RCC 7860 (cell line): ENCODE data around the gene MNT.
A peak's percentile ranks its signal among the peaks of the same experiment; 100 is the strongest.
"Not testable (repeated sequence)": the region's sequence is repeated elsewhere in the genome, so short reads cannot be mapped to it uniquely, and the experiment has no call there.

ENCODE experiments used
- DNase-seq: peaks from one replicate; pipeline ENCODE4 v3.0.0-alpha.2; 2015; ENCODE audit warnings: low spot score
- FAIRE-seq: peaks from 2 replicates; lab custom pipeline; 2012; peaks lifted over from hg19 to GRCh38; lab: Jason Lieb, UNC

The MNT gene, protein sequence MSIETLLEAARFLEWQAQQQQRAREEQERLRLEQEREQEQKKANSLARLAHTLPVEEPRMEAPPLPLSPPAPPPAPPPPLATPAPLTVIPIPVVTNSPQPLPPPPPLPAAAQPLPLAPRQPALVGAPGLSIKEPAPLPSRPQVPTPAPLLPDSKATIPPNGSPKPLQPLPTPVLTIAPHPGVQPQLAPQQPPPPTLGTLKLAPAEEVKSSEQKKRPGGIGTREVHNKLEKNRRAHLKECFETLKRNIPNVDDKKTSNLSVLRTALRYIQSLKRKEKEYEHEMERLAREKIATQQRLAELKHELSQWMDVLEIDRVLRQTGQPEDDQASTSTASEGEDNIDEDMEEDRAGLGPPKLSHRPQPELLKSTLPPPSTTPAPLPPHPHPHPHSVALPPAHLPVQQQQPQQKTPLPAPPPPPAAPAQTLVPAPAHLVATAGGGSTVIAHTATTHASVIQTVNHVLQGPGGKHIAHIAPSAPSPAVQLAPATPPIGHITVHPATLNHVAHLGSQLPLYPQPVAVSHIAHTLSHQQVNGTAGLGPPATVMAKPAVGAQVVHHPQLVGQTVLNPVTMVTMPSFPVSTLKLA

DNA sequence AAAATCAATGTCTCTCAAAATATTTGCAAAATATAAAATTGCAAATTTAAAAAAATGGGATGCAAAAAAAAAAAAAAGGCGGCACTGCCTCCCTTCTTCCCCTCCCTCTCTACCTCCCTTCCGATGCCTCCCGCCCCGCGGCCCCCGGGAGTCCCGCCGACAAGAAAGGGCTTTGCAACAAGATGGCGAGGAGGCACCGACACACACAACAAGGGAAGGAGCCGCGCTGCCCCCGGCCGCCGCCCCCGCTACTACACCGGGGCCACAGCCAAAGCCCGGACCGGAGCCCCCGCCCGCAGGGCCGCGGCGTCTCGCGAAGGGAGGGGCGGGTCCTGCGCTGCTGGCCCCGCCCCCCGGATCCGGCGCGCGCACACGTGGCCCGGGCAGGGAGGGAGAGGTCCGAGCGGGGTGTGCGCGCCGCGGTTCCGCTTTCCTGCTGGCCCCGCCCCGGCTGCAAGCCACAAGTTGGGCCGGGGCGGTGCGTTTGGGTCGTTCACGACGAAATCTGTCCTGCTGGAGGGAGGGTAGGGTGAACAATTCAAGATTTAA is at the start of gene MNT:
MNT (minus strand) TSS at position 184 of the 549 bp plus-strand sequence. CDS start 348 bp downstream, outside the sequence.
- DNase-seq, result peak; percentile 81
- no peak for FAIRE-seq

DNA sequence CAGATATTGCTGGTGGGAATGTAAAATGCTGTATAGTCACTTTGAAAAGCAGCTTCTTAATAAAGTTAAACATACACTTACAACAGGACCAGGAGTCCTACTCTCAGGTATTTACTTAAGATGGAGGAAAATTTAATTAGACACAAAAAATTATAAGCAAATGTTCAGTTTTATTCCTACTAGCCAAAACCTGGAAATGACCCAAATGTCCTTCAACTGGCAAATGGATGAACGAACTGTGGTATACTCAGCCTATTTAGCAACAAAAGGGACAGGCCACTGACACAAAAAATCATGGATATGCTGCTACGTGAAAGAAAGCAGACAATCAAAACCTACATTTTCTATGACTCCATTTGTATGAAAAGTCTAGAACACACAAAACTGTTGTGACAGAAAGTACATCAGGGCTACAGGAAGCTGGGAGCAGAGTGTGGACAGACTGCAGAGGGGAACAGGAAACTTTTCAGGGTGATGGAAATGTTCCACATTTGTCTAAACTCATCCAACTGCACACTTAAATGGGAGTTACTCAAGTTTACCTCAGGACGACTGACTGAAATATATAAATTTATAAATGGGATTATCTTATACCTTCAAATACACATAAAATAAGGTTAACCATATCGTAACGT is 49.3 kb upstream of the MNT start:
- FAIRE-seq (no peak), DNase-seq (no peak)

DNA sequence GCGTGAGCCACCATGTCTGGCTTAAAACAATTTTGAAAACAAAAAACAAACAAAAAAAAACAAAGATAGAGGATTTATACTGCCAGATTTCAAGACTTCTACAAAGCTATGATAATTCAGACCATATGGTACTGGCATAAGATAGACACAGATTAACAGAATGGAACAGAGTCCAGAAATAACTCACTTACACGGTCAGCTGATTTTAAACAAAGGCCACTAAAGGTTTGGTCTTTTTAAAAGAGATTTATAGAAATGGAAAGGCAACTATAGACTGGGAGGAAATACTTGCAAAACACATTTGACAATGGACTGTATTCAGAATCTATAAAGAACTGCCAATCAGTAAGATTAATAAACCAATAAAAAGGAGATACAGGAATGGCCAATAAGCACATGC is 48.6 kb upstream of the MNT start:
- no peak for DNase-seq
- FAIRE-seq, result no peak

DNA sequence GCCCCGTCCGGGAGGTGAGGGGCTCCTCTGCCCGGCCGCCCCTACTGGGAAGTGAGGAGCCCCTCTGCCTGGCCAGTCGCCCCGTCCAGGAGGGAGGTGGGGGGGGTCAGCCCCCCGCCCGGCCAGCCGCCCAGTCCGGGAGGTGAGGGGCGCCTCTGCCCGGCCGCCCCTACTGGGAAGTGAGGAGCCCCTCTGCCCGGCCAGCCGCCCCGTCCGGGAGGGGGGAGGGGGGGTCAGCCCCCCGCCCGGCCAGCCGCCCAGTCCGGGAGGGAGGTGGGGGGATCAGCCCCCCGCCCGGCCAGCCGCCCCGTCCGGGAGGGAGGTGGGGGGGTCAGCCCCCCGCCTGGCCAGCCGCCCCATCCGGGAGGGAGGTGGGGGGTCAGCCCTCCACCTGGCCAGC is 46.6 kb upstream of the MNT start:
- not testable (repeated sequence) for FAIRE-seq, DNase-seq

DNA sequence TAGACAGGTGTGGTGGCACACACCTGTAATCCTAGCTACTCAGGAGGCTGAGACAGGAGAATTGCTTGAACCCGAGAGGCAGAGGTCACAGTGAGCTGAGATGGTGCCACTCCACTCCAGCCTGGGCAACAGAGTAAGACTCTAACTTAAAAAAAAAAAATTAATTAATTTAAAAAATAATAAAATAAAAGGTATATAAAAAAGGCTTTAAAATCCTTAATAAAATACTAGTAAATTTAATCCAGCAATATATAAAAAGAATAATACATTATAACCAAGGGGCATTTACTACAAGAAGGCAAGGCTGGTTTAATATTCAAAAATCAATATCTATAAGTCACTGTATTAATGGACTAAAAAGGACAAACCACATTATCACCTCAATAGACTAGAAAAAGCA is 44.8 kb upstream of the MNT start:
- FAIRE-seq (no peak), DNase-seq (no peak)

DNA sequence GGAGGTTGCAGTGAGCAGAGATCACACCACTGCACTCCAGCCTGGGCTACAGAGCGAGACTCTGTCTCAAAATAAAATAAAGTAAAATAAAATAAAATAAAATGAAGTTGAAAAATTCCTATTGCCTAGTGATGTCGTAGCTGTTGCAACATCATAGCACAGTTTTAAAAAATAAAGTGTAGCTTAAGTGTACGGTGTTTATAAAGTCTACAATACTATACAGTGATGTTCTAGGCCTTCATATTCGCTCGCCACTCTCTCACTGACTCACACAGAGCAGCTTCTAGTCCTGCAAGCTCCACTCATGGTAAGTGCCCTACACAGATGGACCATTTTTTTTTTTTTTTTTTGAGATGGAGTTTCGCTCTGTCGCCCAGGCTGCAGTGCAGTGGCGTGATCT is 43.5 kb upstream of the MNT start:
- FAIRE-seq (no peak), DNase-seq (no peak)

DNA sequence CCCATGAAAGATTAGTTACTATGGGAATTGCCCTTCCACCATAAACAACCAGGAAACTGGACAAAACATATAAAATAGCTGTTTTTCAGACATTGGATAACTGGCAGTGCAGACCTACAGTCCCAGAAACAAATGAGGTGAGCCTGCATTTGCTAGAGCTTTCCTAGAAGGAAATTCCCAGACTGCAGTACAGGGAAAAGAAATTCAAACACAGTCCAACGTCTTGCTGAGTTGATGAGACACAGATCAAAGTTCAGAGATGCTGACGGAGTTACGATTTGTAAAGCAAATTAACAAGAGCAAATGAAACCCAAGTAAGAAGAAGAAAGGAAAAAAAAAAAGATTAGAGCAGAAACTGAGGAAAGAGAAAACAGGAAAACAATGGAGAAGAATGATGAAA is 41.3 kb upstream of the MNT start:
- FAIRE-seq (no peak), DNase-seq (no peak)

DNA sequence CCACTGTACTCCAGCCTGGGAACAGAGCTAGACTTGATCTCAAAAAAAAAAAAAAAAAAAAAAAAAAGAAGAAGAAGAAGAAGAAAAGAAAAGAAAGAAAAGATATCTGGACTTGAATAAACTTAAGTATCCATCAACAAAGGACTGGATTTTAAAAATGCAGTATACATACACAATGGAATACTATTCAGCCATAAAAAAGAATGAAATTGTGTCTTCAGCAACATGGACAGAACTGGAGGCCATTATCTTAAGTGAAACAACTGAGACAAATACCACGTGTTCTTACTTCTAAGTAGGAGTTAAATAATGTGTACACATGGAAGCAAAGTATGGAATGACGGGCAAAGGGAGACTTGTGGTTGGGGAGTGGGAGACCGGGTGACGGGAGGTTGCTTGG is 40.1 kb upstream of the MNT start:
- DNase-seq (no peak), FAIRE-seq (no peak)

DNA sequence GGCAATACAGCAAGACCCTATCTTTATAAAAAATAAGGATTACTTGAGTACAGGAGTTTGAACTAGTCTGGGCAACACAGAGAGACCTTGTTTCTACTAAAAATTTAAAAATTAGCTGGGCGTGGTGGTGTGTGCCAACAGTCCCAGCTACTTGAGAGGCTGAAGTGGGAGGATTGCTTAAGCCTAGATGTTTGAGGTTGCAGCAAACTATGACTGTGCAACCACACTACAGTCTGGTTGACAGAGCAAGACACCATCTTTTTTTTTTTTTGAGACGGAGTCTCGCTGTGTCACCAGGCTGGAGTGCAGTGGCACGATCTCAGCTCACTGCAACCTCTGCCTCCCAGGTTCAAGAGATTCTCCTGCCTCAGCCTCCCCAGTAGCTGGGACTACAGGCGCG is 39.1 kb upstream of the MNT start:
- not testable (repeated sequence) for FAIRE-seq, DNase-seq

DNA sequence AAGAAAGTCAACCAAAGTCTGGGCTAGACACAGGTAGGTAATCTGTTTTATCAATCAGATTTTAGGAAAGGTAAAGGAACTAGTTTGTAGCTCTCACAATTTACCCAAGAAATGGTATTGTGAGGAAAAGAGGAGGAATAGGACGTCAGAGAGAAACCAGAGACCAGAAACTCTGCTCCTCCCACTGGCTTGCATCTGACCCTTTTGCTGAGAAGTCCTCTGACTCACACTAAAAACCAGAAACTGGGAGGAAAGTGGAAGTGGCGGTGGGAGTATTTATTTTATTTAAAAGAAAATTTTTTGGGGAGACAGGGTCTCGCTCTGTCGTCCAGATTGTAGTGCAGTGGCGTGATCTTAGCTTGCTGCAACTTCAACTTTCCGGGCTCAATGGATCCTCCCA is 38.0 kb upstream of the MNT start:
- DNase-seq (no peak), FAIRE-seq (no peak)

DNA sequence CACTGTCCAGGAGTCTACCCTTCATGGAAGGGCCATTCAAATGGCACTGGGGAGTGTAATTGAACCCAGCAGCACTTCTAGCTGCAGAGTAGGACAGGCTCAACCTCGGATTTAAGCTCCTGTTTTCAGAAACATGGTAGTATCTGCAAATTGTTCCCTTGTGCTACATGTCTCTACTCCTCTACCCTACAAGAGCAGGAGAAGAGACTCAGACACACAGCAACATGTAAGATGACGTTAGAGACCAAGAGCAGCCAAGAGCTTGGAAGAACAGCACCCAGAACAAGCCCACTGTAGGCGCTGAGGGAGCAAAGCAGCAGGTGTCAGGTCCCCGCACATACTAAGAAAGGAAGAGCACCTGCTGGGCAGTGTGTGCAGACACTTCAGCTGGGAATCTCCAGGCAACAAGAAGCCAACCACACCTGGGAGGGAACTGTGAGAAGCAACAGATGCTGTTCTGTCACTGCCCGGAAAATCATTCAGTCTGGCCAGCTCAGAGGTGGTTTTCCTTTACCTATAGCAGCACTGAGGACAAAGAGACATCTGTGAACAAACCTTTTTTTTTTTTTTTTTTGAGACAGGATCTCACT is 35.6 kb upstream of the MNT start:
- no peak for FAIRE-seq
- DNase-seq, result no peak

DNA sequence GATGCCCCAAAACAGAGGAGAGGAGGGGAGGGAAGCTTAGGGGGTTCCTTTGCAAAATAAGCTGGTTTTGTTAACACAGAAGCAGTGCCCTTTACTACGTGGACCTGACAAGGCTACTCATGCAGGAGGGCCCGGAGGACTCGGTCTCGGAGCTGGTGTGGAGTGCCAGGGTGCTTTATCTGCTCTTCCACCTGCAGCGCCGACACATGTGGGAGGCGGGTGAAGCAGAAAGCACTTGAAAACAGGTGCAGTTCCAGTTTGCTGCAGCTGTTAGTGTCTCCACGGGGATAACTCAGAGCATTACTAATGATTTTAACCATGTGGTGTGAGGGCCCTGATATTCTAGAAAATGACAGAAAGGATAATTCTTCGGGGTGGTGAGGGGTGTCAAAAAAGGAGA is 35.0 kb upstream of the MNT start:
- FAIRE-seq (no peak), DNase-seq (no peak)

DNA sequence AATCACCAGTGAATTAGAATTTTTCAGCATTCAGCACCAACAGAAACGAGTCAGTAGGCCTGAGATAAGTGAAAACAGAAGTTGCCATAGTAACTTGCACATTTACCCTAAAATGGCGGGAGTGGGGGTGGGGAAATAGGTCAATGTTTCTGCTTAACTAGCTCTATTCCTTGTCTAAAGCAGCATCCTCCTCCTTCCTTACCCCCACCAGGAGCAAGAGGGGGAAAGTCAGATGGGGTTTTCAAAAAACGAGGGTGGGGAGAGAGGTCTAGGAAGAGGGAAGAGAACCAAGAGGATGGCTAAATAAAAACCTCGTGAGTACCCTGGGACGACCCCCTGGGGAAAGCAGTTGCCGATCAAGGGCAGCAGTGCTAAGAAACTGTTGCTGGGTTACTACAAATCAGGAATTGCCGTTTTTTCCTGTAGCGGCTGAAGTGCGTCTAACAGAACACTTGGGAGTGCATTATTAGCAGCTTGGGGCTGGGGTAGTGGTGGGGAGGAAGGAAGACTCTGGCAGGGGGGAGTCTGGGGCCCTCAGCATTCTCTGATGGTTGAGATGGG is 34.4 kb upstream of the MNT start:
- no peak for FAIRE-seq

DNA sequence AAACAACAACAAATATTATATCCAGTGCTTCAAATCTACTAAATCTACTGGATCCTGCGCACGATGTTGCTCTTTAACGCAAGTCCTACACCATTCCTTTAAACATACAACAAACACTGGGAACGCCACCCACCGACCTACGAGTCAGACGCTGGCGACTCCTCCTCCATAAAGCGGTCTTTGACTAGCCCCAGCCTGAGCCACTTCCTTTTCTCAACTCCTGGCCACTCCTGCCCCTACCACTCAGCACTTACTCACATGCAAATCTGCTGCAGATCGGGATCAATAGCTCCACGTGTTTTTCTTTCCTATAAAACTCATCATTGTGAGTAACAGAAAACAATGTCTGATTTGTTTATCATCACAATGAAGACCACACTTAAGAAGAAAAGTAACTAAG is 32.8 kb upstream of the MNT start:
- no peak for FAIRE-seq
- no peak for DNase-seq

More for the DNA sequence above, 34.4 kb upstream of the MNT start:
- DNase-seq, result no peak

DNA sequence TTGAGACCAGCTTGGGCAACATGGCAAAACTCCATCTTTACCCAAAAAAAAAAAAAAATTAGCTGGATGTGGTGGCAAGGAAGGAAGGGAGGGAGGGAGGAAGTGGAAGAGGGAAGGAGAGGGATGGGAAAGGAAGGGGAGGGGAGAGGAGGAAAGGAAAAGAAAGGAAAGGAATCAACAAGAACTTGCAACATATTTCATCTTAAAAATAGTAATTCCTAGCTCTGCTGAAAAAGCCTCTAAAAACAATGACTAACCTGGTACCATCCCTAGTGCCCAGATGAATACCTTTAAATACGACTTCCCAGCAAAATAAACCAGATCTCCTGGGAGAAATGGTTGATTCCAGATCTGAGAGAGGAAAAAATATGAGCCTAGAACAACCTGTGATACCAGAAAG is 27.1 kb upstream of the MNT start:
- FAIRE-seq (no peak), DNase-seq (no peak)

DNA sequence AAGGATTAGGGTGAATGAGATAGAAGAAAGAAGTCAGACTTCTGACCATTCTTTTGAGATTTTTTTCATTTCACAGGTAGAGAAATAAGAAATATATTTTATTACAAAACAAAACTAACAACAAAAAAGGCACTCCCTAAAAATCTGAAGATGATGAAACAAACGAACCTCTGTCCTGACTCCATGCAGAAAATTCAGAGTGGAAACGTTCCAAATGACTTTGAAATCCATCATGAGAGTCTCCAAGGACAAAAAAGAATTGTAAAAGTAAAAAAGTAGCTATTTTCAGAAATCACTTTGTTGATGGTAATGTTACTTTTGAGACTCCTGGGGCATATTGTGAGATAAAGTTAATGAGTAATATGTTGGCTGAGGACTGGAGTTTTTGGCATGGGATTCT is 26.4 kb upstream of the MNT start:
- DNase-seq (no peak), FAIRE-seq (no peak)

DNA sequence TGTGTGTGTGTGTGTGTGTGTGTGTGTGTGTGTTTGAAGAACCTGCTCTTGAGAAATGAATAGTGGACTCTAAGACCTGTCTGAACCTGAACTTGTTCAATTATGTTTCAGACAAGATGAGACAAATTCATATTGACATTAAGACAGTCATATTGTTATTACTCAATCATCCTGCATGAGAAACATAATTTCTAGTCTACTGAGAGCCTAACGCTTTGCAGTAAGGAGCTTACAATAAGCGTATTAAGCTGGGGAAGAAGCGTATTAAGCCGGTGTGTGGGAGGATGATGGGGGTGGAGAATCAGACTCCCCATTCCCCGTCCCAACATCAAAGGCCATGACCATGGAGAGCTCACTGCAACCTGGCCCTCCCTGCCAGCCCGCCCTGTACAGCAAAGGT is 22.4 kb upstream of the MNT start:
- FAIRE-seq (no peak), DNase-seq (no peak)

DNA sequence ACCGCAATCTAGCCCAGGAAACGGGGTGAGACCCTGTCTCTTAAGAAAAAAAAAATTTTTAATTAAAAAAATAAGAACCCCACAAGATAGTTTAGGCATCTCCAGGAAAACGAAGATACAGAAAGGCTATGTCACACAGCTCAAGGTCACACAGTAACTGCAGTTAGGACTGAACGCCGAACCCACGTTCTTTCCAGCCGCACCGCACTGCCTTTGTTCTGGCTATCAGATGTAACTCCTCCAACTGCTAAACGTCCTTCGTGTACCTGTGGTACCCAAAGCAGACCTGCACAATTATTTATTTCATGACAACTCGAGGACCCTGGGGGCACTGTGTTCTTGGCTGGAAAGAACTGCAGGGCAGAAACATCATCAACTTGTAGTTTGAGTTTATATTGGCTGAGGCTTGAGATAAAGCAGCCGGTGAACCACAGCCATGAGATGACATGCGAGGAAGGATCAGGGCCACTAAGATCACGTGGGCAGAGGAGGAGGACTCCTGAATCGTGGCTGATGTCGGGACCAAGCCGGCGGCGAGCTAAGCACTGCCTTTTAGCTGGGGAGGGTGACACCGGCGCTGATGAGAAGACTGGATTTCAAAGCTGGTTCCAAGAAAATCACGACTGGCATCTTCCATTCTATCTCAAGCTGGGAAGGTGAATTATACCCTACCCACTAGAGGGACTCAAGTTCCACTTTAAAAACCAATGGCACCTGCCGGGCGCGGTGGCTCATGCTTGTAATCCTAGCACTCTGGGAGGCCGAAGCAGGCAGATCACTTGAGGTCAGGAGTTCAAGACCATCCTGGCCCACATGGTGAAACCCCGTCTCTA is 20.7 kb upstream of the MNT start:
- DNase-seq (no peak), FAIRE-seq (no peak)

DNA sequence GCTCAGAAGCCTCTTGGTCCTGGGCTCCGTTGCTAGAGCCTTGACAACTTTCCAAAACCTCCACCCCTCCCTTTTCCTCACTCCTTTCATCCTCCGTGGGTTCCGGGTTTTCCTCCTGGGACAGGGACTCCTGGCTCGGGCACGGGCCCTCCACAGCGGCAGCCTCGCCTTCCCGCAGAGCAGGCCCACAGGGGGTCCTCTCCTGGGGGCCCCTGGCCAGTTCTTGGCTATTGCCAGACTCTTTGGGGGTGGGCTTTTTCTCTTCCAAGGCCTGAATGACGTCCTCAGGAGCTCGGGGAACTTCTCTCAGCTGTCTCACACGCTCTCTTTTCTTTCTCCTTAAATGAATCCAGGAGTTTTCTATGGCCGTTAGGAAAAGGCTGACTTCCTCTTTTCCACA is 19.3 kb upstream of the MNT start:
- FAIRE-seq, result no peak
- no peak for DNase-seq

DNA sequence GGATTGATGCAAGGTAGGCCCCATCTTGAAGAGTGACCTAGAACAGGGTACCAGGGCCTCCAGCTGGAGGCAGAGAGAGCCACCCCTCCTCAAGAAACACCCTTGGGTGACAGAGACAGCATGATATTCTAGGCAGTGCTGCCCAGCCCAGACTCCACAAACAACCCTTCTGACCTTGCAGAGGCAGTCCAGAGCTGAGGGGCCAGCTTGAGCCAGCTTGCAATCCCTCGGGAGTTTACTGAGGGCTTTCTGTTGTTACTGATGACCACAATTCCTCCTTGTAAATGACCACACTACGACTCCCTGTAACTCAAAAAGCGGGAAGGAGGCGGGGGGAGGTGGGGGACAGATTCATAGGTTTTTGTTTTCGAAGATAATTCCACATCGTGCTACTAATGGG is 18.6 kb upstream of the MNT start:
- FAIRE-seq (no peak), DNase-seq (no peak)
